Islet precursor cell (in vitro differentiated cells): Measurements from ENCODE around the gene DNPH1.

ENCODE experiments used
- DNase-seq: peaks from one replicate; pipeline ENCODE4 v3.0.0-alpha.2; 2018

Gene DNPH1

DNA sequence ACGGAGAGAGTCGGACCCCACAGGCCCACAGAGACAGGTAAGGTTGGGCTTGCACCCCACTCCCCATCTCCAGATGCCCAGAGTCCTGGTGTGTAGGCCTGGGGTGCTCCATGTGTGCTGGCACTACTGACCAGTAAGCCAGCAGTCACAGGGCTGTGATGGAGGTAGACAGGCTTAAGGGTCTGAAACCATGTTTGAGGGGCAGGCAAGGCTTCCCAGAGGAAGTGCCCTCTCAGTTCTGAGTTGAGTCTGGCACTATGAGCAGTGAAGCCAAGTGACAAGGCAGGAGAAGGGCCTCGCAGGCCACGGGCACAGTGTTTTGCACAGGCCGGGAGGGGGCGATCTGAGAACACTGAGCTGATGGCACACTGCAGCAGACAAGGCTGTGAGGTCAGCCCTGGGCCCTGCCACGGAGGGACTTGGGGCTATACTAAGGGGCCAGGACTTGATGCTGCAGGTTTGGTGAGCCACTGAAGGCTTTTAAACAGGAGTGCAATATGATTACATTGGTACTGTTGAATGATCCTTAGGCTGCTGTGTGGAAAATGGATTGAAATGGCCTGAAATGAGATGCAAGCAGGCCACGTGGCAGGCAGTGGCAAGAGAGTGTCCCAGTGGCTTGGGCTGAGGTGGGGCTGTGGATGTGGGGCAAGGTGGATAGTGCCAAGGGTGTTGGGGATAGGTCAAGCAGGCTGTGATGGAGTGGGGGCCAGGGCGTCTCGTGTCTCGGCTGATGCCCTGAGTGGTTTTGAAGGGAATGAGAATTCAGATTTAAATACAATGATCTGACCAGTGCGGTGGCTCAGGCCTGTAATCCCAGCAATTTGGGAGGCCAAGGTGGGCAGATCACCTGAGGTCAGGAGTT, 34.3 kb upstream of the DNPH1 start:
- peak; percentile 91 for DNase-seq

DNA sequence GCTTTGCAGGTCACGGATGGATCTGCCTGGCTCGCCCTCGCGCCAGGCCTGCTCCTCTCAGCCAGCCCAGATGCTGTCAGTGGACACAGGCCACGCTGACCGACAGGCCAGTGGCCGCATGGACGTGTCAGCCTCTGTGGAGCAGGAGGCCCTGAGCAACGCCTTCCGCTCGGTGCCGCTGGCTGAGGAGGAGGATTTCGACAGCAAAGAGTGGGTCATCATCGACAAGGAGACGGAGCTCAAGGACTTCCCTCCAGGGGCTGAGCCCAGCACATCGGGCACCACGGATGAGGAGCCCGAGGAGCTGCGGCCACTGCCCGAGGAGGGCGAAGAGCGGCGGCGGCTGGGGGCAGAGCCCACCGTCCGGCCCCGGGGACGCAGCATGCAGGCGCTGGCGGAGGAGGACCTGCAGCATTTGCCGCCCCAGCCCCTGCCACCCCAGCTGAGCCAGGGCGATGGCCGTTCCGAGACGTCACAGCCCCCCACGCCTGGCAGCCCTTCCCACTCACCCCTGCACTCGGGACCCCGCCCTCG, 33.6 kb upstream of the DNPH1 start:
- DNase-seq: no peak

DNA sequence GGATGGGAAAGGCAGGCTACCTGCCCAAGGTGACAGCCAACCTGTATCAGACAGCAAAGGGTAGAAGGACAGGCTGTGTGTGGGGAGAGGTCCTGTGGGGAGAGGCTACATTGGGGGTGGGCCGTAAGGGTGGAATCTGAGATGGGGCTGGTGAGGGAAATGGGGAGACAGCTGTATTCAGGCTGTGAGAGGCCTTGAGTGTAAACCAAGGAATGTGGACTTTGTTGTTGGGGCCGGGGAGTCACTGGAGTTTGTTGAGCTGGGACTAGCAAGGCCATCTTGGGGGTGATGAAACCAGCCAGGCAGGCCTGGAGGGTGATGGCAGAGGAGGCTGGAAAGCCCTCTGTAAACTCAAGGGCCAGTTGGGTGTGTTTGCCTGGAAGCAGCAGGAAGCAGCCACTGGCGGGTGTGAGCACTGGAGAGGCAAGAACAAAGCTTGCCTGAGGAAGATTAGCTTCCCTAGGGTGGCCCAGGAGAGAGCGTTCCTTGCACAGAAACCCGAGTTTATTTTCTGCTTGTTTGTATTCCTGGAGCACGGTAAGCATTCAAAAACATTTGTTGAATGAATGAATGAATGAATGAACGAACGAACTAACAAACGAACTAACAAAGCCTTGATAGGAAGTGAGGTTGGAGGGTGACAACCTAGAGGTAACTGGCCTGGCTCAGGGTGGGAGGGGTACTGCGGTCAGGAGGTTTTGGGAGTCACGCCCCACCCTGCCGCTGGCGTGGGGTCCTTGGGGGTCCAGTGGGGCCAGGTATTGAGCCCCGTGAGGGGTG, 32.9 kb upstream of the DNPH1 start:
- DNase-seq: no peak

DNA sequence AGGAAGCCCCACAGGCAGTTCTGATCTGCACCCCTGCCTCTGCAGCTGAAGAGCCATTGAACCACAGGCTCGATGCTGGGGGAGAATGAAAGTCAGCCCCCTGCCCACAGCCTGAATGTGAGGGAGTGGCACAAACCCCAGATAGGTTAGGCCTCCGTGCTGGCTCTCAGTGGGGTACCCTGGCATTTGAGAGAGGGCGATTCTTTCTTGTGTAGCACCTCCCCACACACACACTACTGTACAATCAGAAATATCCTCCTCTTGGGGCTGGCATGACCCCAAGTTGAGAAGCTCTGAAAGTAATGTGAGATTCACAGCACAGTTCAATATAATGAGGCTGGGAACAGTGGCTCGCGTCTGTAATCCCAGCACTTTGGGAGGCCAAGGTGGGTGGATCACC, 31.9 kb upstream of the DNPH1 start:
- no peak for DNase-seq

DNA sequence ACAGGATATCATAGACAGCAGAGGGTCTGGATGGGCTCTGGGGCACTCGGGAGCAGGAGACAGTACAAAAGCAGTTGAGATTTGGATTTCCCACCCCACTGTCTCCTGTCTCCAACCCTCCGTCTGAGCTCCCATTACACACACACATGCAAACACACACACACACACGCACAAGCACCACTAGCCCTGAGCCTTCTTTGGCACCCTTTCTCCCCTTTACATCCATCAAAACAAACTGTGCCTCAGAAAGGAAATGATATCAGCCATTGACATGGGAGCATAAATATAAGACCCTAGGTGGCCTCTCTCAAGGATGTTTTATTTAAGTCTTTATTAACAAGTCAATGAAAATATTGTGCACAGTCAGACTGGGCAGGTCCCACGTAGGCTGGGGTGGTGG, 31.5 kb upstream of the DNPH1 start:
- DNase-seq: no peak

DNA sequence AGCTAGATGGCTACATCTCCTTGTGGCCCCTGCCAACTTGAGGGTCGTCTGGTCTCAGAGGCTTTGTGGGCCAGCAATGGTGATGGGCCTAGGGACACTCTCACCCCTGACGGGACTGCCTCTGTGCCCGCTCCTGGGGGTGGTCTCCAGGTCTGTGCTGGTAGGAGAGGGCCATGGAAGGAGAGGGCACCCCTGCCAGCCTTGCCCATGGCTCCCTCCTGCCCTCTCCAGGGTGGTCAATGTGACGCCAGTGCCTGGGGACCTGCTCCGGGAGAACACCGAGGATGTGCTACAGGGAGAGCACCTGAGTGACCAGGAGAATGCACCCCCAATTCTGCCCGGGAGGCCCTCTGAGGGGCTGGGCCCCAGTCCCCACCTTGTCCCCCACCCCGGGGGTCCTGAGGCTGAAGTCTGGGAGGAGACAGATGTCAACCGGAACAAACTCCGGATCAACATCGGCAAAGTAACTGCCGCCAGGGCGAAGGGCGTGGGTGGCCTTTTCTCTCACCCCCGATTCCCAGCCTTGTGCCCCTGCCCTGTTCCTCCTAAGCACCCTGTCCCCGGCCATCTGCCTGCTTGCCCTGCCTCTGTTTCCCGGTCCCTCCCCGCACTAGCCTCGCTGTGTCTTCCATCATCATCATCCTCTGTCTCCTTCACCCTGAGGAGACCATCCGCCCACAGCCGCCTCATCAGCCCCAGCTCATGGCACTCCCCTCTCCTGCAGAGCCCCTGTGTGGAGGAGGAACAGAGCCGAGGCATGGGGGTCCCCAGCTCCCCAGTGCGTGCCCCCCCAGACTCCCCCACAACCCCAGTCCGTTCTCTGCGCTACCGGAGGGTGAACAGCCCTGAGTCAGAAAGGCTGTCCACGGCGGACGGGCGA, 29.8 kb upstream of the DNPH1 start:
- no peak for DNase-seq

DNA sequence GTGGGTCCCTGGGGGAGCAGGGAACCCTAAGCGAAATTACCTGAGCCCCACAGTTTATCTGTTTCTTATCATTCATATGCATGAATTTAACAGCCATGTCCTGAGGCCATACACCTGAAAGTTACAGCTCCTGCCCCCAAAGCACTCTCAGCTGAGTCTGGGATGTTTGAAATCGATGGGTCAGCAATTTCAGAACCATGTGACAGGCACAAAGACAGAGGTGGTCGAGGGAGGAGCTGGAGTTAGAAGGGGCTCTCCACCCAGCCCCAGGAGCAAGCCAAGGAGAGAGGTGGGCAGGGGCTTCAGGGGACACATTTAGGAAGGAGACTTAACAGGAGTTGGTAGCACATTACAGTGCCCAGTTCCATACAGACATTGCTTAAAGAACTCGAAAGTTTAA, 28.9 kb upstream of the DNPH1 start:
- no peak for DNase-seq

DNA sequence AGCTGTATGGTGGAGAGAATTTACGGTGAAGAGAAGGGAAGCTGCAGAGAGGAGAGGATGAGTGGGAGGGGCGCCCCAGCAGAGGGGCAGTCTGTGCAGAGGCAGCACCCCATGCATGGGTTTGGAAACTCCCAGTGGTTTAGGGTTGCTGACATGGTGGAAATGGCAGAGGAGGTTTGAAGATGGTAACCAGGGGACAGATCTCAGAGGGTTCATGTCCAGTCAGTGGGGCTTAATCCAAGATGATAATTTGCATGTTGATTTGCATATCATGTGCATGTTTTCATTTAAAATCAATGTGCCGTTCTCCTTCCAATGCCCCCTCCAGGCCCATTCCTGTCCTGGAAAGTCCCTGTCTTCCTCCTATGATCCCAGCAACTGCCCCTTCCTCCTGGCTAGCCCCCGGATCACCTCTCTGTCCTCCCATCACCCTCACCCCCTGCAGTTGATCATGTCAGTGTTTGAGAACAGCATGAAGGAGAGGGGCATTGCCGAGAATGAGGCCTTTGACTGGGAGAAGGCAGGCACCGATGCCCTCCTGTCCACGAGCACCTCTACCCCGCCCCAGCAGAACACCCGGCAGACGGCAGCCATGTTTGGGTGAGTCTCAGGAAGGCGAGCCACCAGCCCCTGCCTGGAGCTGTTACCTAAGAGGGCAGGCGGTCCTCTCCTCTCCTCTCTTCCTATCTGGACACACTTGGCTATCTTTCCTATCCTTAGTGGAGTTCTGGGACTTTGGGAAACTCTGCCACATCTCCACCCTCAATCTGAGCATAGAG, 28.3 kb upstream of the DNPH1 start:
- DNase-seq: no peak

DNA sequence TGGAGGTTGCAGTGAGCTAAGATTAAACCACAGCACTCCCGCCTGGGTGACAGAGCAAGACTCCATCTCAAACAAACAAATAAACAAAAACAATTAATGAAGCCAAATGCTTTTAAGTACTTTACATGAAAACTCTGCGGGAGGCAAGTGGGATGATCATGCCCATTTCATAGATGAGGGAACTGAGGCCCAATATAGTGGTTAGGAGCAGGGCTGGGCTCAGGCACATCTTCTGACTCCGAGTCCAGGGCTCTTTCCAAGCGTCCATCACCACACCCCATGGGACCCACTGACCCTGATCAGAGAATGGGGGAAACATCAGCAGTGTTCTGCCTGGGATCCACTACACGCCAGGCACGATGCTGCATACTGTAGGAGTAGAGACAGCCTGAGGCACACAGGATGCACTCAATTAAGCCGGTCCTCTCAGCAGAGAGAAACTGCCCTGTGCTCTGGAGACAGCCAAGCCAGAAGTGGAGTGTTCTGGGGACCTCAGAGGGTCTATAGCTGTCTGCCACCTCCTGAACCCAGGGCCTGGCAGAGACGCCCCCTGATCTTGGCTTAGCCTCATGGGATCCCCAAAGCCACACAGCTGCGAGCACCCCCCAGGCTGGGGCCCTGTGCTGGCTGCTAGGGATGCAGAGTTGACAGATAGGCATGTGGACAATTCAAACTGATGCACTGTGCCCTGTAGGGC, 27.5 kb upstream of the DNPH1 start:
- DNase-seq: no peak

DNA sequence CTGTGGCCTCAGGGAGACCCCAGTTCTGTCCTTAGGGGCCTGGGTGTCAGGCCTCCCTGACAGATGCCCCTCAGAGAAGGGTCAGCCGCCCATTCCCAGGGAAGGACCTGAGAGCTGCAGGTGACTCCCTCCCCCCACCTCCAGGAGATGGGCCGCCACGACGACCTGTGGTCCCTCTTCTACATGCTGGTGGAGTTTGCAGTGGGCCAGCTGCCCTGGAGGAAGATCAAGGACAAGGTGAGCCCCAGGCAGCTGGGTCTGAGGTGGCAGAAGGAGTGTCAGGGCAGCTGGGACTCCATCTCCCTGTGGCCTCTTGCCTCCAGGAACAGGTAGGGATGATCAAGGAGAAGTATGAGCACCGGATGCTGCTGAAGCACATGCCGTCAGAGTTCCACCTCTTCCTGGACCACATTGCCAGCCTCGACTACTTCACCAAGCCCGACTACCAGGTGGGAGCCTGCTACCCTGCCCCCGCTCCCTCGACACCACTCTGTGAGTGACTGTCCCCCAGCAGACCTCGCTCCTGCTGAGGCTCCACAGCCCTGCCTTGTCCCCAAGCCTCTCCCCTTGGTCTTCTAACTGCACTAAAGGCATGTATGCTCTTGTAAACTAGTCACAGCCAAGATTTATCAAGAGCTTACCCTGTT, 26.2 kb upstream of the DNPH1 start:
- DNase-seq: no peak

DNA sequence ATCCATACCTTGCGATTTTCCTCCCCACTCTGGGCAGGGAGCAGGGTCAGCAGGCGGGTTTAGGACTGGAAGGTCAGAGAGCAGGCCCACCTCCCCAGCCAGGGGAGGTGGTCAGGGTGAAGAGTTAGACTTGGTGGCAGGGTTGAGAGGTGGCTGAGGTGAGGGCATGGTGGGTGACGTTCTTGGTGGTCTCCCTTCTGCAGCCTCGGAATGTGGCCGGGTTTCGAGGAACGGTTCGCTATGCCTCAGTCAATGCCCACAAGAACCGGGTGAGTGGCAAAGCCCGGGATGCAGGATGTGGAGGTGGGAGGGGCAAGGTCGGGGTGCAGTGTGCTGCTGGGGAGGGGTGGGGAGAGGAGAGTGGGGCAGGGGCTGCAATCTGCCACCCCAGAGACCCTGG, 25.6 kb upstream of the DNPH1 start:
- DNase-seq: no peak

DNA sequence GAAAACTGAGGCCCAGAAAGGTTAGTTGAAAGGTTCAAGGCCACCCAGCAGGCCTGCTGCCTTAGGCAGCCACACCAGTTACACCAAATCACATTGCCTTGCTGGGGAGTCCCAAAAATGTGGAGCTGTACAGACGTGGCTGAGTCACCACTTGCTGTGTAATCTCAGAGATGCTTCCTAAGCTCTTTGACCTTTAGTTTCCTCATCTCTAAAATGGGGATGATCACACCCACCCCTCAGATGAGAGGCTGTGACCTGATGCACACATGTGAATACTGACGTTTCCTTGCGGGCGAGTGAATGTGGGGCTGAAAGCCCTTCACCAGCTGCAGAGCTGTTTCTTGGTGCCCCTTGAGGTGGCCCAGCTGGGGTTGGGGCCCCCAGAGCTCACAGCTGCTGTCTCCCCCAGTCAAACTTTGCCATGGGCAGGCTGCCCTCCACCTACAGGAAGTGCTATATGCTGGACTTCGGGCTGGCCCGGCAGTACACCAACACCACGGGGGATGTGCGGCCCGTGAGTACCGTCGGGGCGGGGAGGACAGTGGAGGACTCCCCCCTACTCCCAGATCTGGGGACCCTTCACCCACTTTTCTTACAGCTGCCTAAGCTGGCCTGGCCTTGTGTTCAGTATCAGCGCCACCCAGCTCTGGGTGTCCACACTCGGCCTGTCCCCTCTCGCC, 25.0 kb upstream of the DNPH1 start:
- DNase-seq: no peak

DNA sequence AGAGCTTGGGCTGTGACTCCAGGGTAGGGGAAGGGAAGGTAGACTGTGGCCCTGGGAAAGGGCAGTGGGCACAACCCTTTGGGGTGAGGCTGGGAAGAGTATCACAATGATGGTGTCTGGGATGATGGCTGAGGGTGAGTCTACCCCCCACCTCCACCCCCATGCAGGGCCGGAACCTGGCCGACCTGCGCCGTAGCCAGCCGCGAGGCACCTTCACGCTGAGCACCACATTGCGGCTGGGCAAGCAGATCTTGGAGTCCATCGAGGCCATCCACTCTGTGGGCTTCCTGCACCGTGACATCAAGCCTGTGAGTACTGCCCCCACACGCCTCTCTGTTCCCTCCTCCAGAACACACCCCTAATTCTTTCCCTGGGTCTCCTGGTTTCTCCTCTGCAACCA, 24.1 kb upstream of the DNPH1 start:
- no peak for DNase-seq

DNA sequence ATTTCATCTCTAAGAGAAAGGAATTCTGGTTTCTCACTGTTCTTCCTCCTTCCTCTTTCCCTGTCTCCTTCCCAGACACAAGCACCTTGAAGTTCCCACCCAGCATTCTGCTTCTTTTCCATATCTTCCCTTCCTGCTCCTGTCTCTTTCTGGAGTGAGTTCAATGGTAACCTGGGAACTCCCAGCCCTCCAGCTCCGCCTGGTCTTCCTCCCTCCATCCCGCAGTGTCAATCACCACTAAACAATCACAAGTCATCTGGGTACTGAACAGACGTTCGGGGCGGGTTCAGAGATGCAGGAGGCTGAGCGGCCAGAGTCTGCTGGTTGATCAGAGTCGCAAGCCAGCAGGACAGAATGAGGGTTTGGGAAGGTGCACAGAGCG, 21.7 kb upstream of the DNPH1 start:
- DNase-seq: no peak

DNA sequence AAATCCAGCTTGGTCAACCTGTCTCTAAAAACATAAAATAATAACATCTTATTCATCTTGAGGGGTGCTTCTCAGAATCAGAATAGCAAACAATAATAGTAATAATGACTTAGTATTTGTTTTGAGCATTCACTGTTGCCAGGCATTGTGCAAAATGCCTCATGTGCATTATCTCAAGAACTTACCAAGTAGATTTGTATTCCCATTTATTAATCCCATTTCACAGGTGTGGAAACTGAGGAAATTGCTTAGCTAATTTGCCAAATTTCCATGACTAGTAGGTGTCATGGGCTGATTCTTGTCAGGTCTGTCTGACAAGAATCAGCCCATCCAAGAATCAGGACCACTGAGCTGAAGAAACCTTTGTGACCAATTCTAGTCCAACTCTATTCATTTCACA, 19.5 kb upstream of the DNPH1 start:
- DNase-seq: no peak

DNA sequence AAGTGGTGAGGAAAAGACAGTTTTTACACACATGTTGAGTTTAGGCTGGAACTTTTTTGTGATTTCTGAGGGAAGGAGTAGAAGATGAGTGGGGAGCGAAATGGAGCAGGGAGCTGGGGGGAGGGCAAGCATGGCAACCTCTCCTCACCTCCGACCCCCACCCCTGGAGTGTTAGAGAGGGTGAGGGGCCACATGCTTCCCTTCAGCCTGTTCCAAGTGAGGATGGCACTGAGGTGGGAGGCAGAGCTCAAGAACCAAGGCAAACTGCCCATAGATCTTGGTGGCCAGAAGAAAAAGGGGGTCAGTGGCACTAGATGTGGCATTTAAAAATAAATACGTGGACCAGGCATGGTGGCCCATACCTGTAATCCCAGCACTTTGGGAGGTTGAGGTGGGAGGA, 18.8 kb upstream of the DNPH1 start:
- no peak for DNase-seq

DNA sequence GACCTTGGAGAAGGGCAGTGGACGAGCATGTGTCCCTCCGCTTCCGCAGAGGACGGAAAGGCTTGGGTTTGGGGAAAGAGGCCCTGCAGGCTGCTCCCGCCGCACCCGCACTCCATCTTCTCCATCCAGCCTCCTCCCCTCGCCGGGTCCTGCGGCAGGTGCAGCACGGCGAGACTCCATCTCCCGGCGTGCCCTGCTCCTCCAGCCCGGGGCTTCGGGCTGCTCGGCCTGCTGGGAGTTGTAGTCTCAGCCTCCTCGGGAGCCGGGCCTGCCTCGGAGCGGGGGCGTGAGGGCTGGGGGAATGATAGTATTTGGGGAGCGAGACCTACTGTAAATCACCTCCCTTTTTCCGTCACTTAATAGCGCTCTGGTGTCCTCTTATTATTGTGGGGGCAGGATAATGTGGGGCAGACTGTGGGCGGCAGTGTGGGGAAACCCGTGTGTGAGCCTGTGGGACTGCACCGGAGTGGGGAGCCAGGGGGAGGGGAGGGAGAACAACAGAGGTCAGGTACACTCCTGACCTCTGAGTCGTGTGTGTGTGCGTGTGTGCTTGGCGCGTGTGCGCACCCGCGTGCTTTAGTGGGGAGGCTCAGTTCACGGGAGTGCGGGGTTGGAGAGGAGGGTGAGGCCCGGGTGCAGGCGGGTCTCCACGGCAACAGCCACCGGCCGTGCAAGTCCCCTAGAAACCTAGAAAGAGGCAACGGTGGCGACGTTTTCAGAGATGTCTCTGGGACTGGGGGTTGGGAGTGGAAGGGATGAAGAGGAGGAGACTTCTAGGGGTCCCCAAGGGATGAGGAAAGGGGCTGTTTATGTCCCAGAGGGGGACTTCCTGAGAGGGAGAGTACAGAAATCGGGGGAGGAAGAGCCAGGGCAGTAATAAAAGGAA, 18.1 kb upstream of the DNPH1 start:
- DNase-seq: peak; percentile 88

DNA sequence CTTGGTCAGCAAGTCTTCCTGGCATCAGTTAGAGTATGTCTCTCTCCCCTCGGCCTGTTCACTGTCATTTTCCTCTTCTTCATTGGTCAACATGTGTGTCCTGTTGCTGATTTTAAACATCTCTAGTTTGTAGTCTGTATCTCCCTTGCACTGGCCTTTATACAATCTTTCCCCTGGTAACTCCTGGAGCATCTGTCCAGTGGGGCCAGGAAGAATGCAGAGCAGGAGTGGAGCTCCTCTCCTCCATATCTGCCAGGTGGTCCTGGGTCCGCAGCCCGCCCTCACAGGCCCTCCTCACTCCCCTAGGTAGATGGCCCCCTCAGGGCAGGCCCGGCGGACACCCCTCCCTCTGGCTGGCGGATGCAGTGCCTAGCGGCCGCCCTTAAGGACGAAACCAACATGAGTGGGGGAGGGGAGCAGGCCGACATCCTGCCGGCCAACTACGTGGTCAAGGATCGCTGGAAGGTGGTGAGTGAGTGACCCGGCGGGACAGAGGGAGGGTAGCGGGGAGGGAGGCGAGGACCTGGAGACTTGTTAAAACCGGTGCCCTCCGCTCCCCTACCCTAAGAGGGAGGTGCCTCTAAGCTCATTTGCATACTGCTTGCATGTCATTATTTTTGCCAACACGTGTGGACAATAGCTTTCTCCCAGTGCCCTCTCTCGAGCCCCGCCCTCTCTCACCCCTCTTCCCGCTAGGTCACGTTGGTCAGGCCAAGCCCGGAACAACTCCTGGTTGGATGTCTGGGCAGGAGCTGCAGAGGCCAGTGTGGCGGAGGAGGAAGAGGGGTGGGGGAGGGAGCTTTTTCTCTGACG, 17.2 kb upstream of the DNPH1 start:
- DNase-seq: peak; percentile 76
